ENCODE data around the gene P2RX2.

P2RX2 gene

DNA sequence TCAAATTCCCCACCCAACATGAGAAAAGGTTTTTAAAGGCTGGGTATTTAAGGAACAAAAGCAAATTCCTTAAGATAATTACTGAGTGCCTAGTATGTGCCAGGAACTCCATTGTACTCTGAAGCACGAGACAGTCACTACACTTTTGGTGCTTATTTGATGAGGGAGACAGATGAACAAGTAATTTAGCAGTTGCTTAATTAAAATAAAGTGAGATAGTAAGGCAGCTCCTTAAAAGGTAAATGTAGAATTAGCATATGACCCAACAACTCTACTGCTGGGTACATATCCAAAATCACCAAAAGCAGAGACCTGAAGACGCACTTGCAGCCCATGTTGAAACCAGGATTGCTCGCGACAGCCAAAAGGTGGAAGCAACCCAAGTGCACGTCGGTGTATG lies 47.2 kb downstream of the P2RX2 start:
- DNase-seq, result no peak

DNA sequence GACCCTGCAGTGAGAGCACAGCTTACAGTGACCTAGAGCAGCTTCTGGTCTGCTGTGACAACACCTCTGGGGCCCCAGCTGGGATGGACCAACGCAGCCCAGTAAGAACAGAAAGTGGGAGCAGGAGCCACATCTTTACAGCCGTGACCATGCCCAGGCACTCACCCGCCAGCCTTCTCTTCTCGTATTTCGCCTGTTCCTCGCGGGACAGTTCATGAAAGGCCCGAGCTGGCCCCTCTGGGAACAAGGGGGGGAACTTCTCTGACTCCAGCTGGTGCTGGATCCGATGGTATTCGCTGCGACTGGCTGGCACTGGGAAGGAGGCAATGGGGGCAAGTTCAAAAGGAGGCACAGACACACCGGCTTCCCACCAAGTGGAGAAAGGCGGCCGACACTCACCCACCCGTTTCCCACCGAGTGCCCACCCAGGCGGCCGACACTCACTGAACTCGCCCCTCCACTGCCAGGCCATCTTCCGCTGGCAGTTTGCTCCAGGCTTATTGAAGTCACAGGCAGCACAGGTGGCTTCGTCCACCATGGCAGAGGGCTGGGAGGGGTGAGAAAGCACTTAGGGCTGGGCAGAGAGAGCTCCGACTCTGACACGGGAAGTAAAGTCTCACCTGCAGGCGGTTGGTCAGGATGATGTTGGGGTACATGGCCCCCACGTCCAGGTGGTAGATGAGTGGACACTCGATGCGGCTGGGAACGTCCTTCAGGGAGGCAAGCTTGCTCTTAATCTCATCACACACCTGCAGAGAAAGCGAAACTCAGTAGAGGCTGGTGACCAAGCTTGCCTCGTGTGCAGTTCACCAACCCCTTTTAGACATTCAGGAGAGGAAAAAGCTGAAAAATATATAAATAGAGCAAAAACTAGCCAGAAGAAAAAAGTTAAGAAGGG lies 49.9 kb downstream of the P2RX2 start:
- DNase-seq, result no peak

GRCh38 chr12:132669166-132669879 lies 50.7 kb downstream of the P2RX2 start:
- no peak for DNase-seq
